Gastrocnemius medialis (tissue), 4 donors: Measurements from ENCODE around the gene COL6A1. TPM values are rescaled to one million over a fixed set of nuclear protein-coding genes. Genes with fewer than 3 reads are reported as not detected.

ENCODE experiments used
- ATAC-seq, 2 donors: fragments of 150-250 bp; one replicate each; pipeline ENCODE4 v1.9.1; 2016
- DNase-seq, 2 donors: peaks; one replicate each; pipeline ENCODE4 v3.0.0-alpha.2; 2019
- H3K27ac ChIP-seq, 4 donors: fragments of 200-600 bp; sonication (generic); 1 replicate in 1 of 4; 2 replicates in 3 of 4; pipeline ENCODE4 v1.5.1; 2016 to 2018; ENCODE audit warnings: mild to moderate bottlenecking in 2 of 4, moderate library complexity in 1 of 4
- H3K27me3 ChIP-seq, 3 donors: fragments of 200-600 bp; sonication (generic) in 2 of 3; 1 replicate in 1 of 3; 2 replicates in 2 of 3; pipeline versions ENCODE4 v1.5.1 to v1.6.0; 2016 to 2019; ENCODE audit warnings: mild to moderate bottlenecking in 1 of 3, moderate library complexity in 1 of 3
- H3K36me3 ChIP-seq, 2 donors: fragments of 200-600 bp; sonication (generic) in 1 of 2; one replicate each; pipeline ENCODE4 v1.5.1; 2017 to 2018
- H3K4me1 ChIP-seq, 2 donors: fragments of 200-600 bp; sonication (generic) in 1 of 2; one replicate each; pipeline ENCODE4 v1.5.1; 2016 to 2017; ENCODE audit warnings: mild to moderate bottlenecking in 2 of 2
- H3K4me3 ChIP-seq, 4 donors: fragments of 200-600 bp; sonication (generic) in 3 of 4; 1 replicate in 1 of 4; 2 replicates in 3 of 4; pipeline ENCODE4 v1.5.1; 2016 to 2019; ENCODE audit warnings: mild to moderate bottlenecking in 2 of 4
- H3K9me3 ChIP-seq, 3 donors: fragments of 200-600 bp; sonication (generic) in 2 of 3; 1 replicate in 1 of 3; 2 replicates in 2 of 3; pipeline ENCODE4 v1.5.1; 2016 to 2019
- POLR2A ChIP-seq, 2 donors: fragments of 450-650 bp; IDR thresholded peaks; one replicate each; pipeline ENCODE4 v1.6.1; 2017; ENCODE audit warnings: antibody characterized with exemption in 2 of 2, mild to moderate bottlenecking in 2 of 2, moderate library complexity in 2 of 2
- in situ Hi-C, 4 donors: fragments of 200-750 bp; cut with MboI; loops; one replicate each; pipeline versions ENCODE4 v1.15.0 to v1.8.0; 2017; ENCODE audit warnings: low sequenced_read_pairs in 4 of 4
- intact Hi-C: fragments of 100-400 bp; cut with DNase I; formaldehyde crosslinking; loops from one replicate; pipeline ENCODE4 v1.15.1; 2023; ENCODE audit warnings: low total_unique reads
- total RNA-seq, 4 donors: library from RNA; depleted of rRNA; stranded (reverse); fragments of >200 nt; gene quantifications; one replicate each; pipeline versions ENCODE4 v1.1.0 to v1.2.3, GENCODE V29; 2016
- TF ChIP-seq, protein P1 (sequence below), 5 experiments: fragments of 450-650 bp in 3 of 5; fragments of 200-600 bp in 2 of 5; sonication (generic) in 2 of 5; IDR thresholded peaks in 4 of 5; conservative IDR thresholded peaks in 1 of 5; 1 replicate in 4 of 5; 2 replicates in 1 of 5; pipeline ENCODE4 v1.5.1; 2016 to 2019; ENCODE audit warnings: antibody characterized with exemption in 5 of 5, mild to moderate bottlenecking in 3 of 5, moderate library complexity in 3 of 5

Gene COL6A1
- total RNA-seq, 4 donors from 2014 or later, result 50.5 to 97.8 (median 73.3) TPM

DNA sequence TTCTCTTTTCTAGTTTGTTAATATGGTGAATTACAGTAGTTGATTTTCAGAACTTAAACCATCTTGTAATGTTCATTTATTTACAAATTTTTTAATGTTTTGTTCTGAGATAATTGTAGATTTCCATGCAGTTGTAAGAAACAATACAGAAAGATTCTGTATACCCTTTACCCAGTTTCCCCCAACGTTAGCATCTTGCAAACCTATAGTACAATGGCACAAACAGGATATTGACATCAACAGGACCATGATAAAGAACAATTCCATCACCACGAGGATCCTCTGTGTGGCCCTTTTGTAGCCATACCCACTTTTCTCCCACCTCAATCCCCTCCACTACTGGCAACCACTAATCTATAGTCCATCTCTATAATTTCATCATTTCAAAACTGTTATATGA, 33.3 kb downstream of the COL6A1 start:
- TF ChIP-seq POLR2A (IDR thresholded peaks at IDR 0.05), result no peak
- TF ChIP-seq, protein P1, sequence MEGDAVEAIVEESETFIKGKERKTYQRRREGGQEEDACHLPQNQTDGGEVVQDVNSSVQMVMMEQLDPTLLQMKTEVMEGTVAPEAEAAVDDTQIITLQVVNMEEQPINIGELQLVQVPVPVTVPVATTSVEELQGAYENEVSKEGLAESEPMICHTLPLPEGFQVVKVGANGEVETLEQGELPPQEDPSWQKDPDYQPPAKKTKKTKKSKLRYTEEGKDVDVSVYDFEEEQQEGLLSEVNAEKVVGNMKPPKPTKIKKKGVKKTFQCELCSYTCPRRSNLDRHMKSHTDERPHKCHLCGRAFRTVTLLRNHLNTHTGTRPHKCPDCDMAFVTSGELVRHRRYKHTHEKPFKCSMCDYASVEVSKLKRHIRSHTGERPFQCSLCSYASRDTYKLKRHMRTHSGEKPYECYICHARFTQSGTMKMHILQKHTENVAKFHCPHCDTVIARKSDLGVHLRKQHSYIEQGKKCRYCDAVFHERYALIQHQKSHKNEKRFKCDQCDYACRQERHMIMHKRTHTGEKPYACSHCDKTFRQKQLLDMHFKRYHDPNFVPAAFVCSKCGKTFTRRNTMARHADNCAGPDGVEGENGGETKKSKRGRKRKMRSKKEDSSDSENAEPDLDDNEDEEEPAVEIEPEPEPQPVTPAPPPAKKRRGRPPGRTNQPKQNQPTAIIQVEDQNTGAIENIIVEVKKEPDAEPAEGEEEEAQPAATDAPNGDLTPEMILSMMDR (IDR thresholded peaks at IDR 0.05 in 4 of 5, conservative IDR thresholded peaks at IDR 0.05 in 1 of 5), result no peak
- intact Hi-C loops (no loop called here), in situ Hi-C loops (no loop called here)
- Histone ChIP-seq H3K4me3 (no peak overlapping the region), H3K9me3 (no peaks in the 10 kb centered on the region), H3K36me3 (no peaks in the 10 kb centered on the region), H3K4me1 (no peaks in the 10 kb centered on the region), H3K27me3 (peaks cover 3 to 17% (median 7%) of the 10 kb centered on the region in 3 donors), H3K27ac (no peak overlapping the region)
- ATAC-seq (no peak), DNase-seq (no peak)

- Histone ChIP-seq H3K9me3 (no peaks in the 10 kb centered on the region), H3K27me3 (peaks cover 3 to 17% (median 7%) of the 10 kb centered on the region in 3 donors), H3K4me1 (no peaks in the 10 kb centered on the region), H3K4me3 (no peak overlapping the region), H3K27ac (no peak overlapping the region), H3K36me3 (no peaks in the 10 kb centered on the region)
- ATAC-seq (no peak), DNase-seq (no peak)
- TF ChIP-seq POLR2A (IDR thresholded peaks at IDR 0.05), result no peak
- TF ChIP-seq, protein P1 (IDR thresholded peaks at IDR 0.05 in 4 of 5, conservative IDR thresholded peaks at IDR 0.05 in 1 of 5), result no peak
- in situ Hi-C loops (no loop called here), intact Hi-C loops (no loop called here)
These were observed 35.6 kb downstream of the COL6A1 start for GRCh38 chr21:46017148-46017547.

- no peak for DNase-seq
- no peaks in the 10 kb centered on the region for H3K9me3 ChIP-seq
- no peak for ATAC-seq
- no peak for TF ChIP-seq POLR2A (IDR thresholded peaks at IDR 0.05)
- TF ChIP-seq, protein P1 (IDR thresholded peaks at IDR 0.05 in 4 of 5, conservative IDR thresholded peaks at IDR 0.05 in 1 of 5), result no peak
- in situ Hi-C loops, result no loop called here
- H3K27ac ChIP-seq, result no peak overlapping the region
- H3K4me3 ChIP-seq, result no peak overlapping the region
- H3K4me1 ChIP-seq, result no peaks in the 10 kb centered on the region
- intact Hi-C loops, result no loop called here
- H3K27me3 ChIP-seq, result peaks cover 3 to 17% (median 7%) of the 10 kb centered on the region in 3 donors
- no peaks in the 10 kb centered on the region for H3K36me3 ChIP-seq
These were observed 36.1 kb downstream of the COL6A1 start for GRCh38 chr21:46017695-46018094.

DNA sequence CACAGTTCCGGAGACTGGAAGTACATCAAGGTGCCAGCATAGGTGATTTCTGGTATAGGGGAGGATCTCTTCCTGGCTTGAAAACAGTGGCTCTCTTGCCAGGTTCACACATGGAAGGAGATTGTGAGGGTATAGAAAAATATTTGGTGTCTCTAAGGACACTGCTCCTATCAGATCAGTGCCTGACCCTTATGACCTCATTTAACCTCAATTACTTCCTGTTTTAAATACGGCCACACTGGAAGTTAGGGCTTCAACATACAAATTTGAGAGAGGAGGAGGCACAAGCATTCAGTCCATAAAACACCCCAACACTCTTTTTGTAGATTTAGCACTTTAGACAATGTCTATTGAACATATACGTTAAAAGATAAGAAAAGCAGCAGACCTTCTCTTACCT, 37.0 kb downstream of the COL6A1 start:
- DNase-seq, result no peak
- no peaks in the 10 kb centered on the region for H3K4me1 ChIP-seq
- no peaks in the 10 kb centered on the region for H3K36me3 ChIP-seq
- H3K4me3 ChIP-seq, result no peak overlapping the region
- no peak for ATAC-seq
- in situ Hi-C loops (no loop called here), intact Hi-C loops (no loop called here)
- H3K9me3 ChIP-seq, result no peaks in the 10 kb centered on the region
- no peak overlapping the region for H3K27ac ChIP-seq
- H3K27me3 ChIP-seq, result peaks cover 3 to 17% (median 7%) of the 10 kb centered on the region in 3 donors
- TF ChIP-seq, protein P1 (IDR thresholded peaks at IDR 0.05 in 4 of 5, conservative IDR thresholded peaks at IDR 0.05 in 1 of 5), result no peak
- TF ChIP-seq POLR2A (IDR thresholded peaks at IDR 0.05), result no peak

- H3K4me1 ChIP-seq, result no peaks in the 10 kb centered on the region
- no peaks in the 10 kb centered on the region for H3K9me3 ChIP-seq
- no peak overlapping the region for H3K27ac ChIP-seq
- TF ChIP-seq POLR2A (IDR thresholded peaks at IDR 0.05), result no peak
- TF ChIP-seq, protein P1 (IDR thresholded peaks at IDR 0.05 in 4 of 5, conservative IDR thresholded peaks at IDR 0.05 in 1 of 5), result no peak
- no peak overlapping the region for H3K4me3 ChIP-seq
- ATAC-seq (no peak), DNase-seq (no peak)
- H3K27me3 ChIP-seq, result peaks cover 3 to 16% (median 7%) of the 10 kb centered on the region in 3 donors
- H3K36me3 ChIP-seq, result no peaks in the 10 kb centered on the region
- intact Hi-C loops, result no loop called here
- in situ Hi-C loops, result no loop called here
These were observed 39.0 kb downstream of the COL6A1 start for GRCh38 chr21:46020581-46020980.
